Uterus (tissue), 4 donors: Measurements from ENCODE around the gene IL13RA1. TPM values are rescaled to one million over a fixed set of nuclear protein-coding genes. Genes with fewer than 3 reads are reported as not detected.

Source experiments
- DNase-seq, 2 donors: peaks; one replicate each; pipeline ENCODE4 v3.0.0-alpha.2; 2019 to 2020
- H3K27ac ChIP-seq, 2 donors: fragments of 200-600 bp; sonication (generic); 1 replicate in 1 of 2; 2 replicates in 1 of 2; pipeline ENCODE4 v1.5.1; 2016 to 2018
- H3K27me3 ChIP-seq, 2 donors: fragments of 200-600 bp; sonication (generic); one replicate each; pipeline ENCODE4 v1.5.1; 2018 to 2019; ENCODE audit warnings: control low read depth in 1 of 2
- H3K36me3 ChIP-seq, 2 donors: fragments of 200-600 bp; sonication (generic); one replicate each; pipeline ENCODE4 v1.5.1; 2019; ENCODE audit warnings: control low read depth in 1 of 2
- H3K4me1 ChIP-seq, 2 donors: fragments of 200-600 bp; sonication (generic); one replicate each; pipeline ENCODE4 v1.5.1; 2018 to 2019; ENCODE audit warnings: control low read depth in 1 of 2
- H3K4me3 ChIP-seq, 2 donors: fragments of 200-600 bp; sonication (generic); 1 replicate in 1 of 2; 2 replicates in 1 of 2; pipeline ENCODE4 v1.5.1; 2018 to 2019; ENCODE audit warnings: mild to moderate bottlenecking in 1 of 2
- H3K9me3 ChIP-seq, 2 donors: fragments of 200-600 bp; sonication (generic); one replicate each; pipeline ENCODE4 v1.5.1; 2019; ENCODE audit warnings: control low read depth in 1 of 2
- POLR2A ChIP-seq, 2 donors: fragments of 450-650 bp; IDR thresholded peaks; one replicate each; pipeline ENCODE4 v1.6.1; 2016; ENCODE audit warnings: antibody characterized with exemption in 2 of 2, mild to moderate bottlenecking in 1 of 2, moderate library complexity in 1 of 2
- intact Hi-C: fragments of 100-400 bp; cut with DNase I; formaldehyde crosslinking; loops from one replicate; pipeline ENCODE4 v1.15.1; 2023; ENCODE audit warnings: low total_unique reads
- total RNA-seq, 4 donors: library from RNA; depleted of rRNA in 3 of 4; stranded (reverse); fragments of >200 nt in 3 of 4; gene quantifications; one replicate each; pipeline versions ENCODE4 v1.1.0 to v1.2.4, GENCODE V29; 2014 to 2023
- TF ChIP-seq, protein P1 (sequence below), 4 experiments: fragments of 200-600 bp in 2 of 4; fragments of 450-650 bp in 2 of 4; sonication (generic) in 2 of 4; IDR thresholded peaks; one replicate each; pipeline ENCODE4 v1.5.1; 2016 to 2019; ENCODE audit warnings: antibody characterized with exemption in 4 of 4, mild to moderate bottlenecking in 2 of 4, moderate library complexity in 1 of 4
- donor health status: DM: yes; HTN: yes; CAD: no.

IL13RA1 gene
- total RNA-seq: 10 to 100 TPM; 20.2 to 60.0 (median 39.9) TPM

DNA sequence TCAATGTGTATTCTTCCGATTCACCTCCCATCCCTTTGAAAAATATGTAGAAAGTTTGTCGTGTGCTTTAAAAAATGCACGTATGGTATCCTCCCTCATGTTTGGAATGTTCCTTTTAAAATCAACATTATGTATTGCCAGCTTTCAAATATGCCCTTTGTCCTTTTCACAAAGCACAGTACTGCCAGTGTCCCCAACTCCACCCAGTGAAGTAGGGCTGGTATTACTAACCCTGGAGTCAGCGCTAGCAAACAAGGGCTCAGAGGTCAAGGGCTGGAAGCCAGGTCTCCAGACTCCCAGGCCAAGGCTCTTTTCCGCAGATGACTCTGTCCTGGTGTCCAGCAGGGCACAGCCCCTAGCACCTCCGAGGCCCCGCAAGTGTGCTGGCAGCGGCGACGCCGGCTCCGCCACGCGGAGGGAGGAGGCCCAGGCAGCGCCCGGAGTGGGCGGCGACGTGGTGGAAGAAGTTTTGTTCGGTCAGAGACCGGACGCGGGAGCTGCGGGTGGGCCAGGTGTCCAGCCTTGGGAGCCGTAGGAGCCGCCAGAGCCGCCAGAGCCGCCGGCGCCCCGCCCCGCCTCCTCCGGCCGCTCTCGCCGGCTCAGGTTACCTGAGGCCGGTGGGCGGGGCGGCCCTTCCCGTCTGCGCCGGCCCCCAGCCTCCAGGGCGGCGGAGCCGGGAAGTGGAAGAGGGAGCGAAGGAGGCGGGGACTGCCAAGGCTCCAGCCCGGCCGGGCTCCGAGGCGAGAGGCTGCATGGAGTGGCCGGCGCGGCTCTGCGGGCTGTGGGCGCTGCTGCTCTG, at the start of gene IL13RA1:
Gene IL13RA1, plus strand, starts transcription at position 720 of the 799 bp plus-strand sequence. Its CDS starts 33 bp downstream, at position 753.
- Histone ChIP-seq H3K36me3 (no peaks in the 10 kb centered on the region), H3K27ac (peak within 1 kb of the TSS; percentile 82 to 87), H3K27me3 (no peaks in the 10 kb centered on the region), H3K4me3 (peak within 1 kb of the TSS; percentile 40 to 70), H3K9me3 (no peaks in the 10 kb centered on the region), H3K4me1 (no peaks in the 10 kb centered on the region)
- TF ChIP-seq, protein P1, sequence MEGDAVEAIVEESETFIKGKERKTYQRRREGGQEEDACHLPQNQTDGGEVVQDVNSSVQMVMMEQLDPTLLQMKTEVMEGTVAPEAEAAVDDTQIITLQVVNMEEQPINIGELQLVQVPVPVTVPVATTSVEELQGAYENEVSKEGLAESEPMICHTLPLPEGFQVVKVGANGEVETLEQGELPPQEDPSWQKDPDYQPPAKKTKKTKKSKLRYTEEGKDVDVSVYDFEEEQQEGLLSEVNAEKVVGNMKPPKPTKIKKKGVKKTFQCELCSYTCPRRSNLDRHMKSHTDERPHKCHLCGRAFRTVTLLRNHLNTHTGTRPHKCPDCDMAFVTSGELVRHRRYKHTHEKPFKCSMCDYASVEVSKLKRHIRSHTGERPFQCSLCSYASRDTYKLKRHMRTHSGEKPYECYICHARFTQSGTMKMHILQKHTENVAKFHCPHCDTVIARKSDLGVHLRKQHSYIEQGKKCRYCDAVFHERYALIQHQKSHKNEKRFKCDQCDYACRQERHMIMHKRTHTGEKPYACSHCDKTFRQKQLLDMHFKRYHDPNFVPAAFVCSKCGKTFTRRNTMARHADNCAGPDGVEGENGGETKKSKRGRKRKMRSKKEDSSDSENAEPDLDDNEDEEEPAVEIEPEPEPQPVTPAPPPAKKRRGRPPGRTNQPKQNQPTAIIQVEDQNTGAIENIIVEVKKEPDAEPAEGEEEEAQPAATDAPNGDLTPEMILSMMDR (IDR thresholded peaks at IDR 0.05): no peak
- TF ChIP-seq POLR2A (IDR thresholded peaks at IDR 0.05): peak; percentile 48 to 66
- intact Hi-C loops: no loop called here
- DNase-seq: peak; percentile 76 to 80

DNA sequence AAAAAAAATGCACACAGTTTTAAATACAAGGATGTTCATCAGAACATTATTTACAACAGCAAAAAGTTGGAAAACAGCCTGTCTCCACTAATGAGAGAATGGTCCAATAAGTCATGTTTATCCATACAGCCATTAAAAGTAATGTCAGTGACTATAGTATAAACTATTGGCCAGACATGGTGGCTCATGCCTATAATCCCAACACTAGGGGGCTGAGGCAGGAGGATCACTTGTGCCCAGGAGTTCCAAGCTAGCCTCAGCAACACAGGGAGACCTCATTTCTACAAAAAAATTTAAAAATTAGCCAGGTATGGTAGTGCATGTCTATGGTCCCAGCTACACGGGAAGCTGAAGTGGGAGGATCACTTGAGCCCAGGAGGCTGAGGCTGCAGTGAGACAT, 48.1 kb upstream of the IL13RA1 start:
- H3K27ac ChIP-seq: no peak overlapping the region
- DNase-seq: no peak
- no peaks in the 10 kb centered on the region for H3K27me3 ChIP-seq
- H3K4me1 ChIP-seq: no peaks in the 10 kb centered on the region
- no peak overlapping the region for H3K4me3 ChIP-seq
- no peaks in the 10 kb centered on the region for H3K36me3 ChIP-seq
- intact Hi-C loops: no loop called here
- no peaks in the 10 kb centered on the region for H3K9me3 ChIP-seq
- TF ChIP-seq POLR2A (IDR thresholded peaks at IDR 0.05): no peak
- TF ChIP-seq, protein P1 (IDR thresholded peaks at IDR 0.05): no peak

DNA sequence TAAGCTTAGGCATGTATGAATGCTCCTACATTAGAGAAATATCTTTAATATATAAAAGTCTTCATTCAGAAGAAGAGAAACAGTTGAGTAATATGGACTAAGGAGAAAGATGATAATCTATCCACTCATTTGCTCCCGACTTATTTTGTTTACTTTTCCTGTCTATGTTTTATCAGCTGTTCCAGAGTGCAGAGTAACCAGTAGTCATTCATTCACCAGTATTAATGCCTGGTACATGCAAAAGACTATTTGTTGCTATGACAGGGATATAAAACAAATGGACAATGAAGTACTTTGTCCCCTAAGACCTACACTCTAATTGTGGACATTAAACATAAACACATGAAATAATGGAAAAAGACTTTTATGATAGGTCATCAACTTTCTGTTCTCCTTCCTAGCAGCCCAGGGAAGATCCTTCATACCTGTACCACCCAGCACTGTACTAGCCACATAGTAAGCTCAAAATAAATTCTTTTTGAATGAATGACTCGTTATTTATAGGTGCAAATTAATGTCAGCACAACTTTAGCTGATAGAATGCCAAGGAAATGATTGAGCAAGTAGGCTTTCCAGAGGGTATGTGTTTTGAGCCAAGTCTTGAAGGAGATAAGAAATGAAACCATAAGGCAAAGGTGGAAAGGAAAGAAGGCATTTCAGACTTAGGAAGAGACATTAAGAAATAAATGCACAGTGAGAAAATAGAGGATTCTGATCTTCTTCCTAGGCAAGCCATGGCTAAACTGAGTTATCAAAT, 45.0 kb upstream of the IL13RA1 start:
- H3K36me3 ChIP-seq: no peaks in the 10 kb centered on the region

DNA sequence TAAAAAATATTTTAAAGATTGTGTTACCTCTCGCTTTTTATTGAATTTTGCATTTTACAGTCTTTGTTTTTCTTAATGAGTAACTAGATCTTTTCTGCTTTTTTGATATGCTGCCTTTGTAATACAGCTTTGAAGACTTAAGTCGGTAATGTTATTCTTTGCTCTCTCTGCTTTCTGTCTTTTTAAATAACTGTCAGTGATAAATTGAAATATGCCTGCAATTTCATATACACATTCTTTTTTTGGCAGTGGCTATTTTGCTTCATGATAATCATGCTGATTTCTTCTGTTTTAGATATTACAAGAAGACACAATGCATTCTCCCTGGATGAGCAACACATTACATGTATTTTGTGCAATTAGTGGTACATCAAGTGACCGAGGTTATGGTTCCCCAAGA, 42.0 kb upstream of the IL13RA1 start:
- H3K36me3 ChIP-seq: no peaks in the 10 kb centered on the region
- DNase-seq: no peak
- H3K27ac ChIP-seq: no peak overlapping the region
- H3K27me3 ChIP-seq: no peaks in the 10 kb centered on the region
- TF ChIP-seq, protein P1 (IDR thresholded peaks at IDR 0.05): no peak
- TF ChIP-seq POLR2A (IDR thresholded peaks at IDR 0.05): no peak
- intact Hi-C loops: no loop called here
- H3K4me3 ChIP-seq: no peak overlapping the region
- no peaks in the 10 kb centered on the region for H3K4me1 ChIP-seq
- no peaks in the 10 kb centered on the region for H3K9me3 ChIP-seq

More for the DNA sequence above, 45.0 kb upstream of the IL13RA1 start:
- intact Hi-C loops: no loop called here
- no peak overlapping the region for H3K4me3 ChIP-seq
- TF ChIP-seq, protein P1 (IDR thresholded peaks at IDR 0.05): no peak
- TF ChIP-seq POLR2A (IDR thresholded peaks at IDR 0.05): no peak
- no peaks in the 10 kb centered on the region for H3K4me1 ChIP-seq
- DNase-seq: no peak
- H3K27ac ChIP-seq: no peak overlapping the region
- H3K9me3 ChIP-seq: no peaks in the 10 kb centered on the region
- H3K27me3 ChIP-seq: no peaks in the 10 kb centered on the region

DNA sequence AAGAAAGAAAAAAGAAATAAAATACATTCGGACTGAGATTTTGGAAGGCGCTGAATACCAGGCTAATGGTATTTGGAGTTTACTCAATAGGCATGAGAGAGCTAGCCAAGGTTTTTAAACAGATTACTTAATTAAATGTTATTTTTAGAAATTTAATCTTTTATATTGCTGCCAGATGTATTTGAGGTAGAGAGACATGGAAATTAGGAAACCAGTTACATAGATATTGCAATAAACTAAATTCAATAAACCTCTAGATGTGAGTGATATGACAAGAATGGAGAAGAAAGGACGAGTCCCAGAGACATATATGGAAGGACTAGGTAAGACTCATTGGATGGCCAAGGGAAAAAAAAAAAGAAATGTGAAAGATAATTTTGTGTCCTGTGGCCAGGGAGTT, 38.5 kb upstream of the IL13RA1 start:
- no peaks in the 10 kb centered on the region for H3K27me3 ChIP-seq
- no peaks in the 10 kb centered on the region for H3K36me3 ChIP-seq
- no peak for DNase-seq
- no peak overlapping the region for H3K27ac ChIP-seq
- H3K4me1 ChIP-seq: no peaks in the 10 kb centered on the region
- no peaks in the 10 kb centered on the region for H3K9me3 ChIP-seq
- TF ChIP-seq, protein P1 (IDR thresholded peaks at IDR 0.05): no peak
- no peak for TF ChIP-seq POLR2A (IDR thresholded peaks at IDR 0.05)
- H3K4me3 ChIP-seq: no peak overlapping the region
- intact Hi-C loops: no loop called here
